Spleen (tissue), 11 donors: ENCODE results near the gene HORMAD2. TPM values are rescaled to one million over a fixed set of nuclear protein-coding genes. Genes with fewer than 3 reads are reported as not detected.
"Not testable (repeated sequence)": the region's sequence is repeated elsewhere in the genome, so short reads cannot be mapped to it uniquely, and the experiment has no call there.

Experiments
- DNase-seq: peaks from one replicate; pipeline ENCODE4 v3.0.0-alpha.2; 2020
- H3K27ac ChIP-seq, 8 donors: fragments of 200-600 bp; sonication (generic) in 7 of 8; 1 replicate in 4 of 8; 2 replicates in 4 of 8; pipeline versions ENCODE4 v1.5.0 to v1.8.0; 2016 to 2021; ENCODE audit warnings: inconsistent platforms in 4 of 8, mild to moderate bottlenecking in 4 of 8, moderate library complexity in 1 of 8
- H3K27me3 ChIP-seq, 7 donors: fragments of 200-600 bp; sonication (generic) in 6 of 7; replicated peaks in 1 of 7; 1 replicate in 4 of 7; 2 replicates in 3 of 7; pipeline versions ENCODE4 v1.5.0 to v1.8.0; 2016 to 2021; ENCODE audit warnings: inconsistent platforms in 3 of 7, mild to moderate bottlenecking in 1 of 7
- H3K36me3 ChIP-seq, 6 donors: fragments of 200-600 bp; sonication (generic) in 5 of 6; 1 replicate in 4 of 6; 2 replicates in 2 of 6; pipeline versions ENCODE4 v1.5.0 to v1.8.0; 2016 to 2021; ENCODE audit warnings: inconsistent platforms in 2 of 6
- H3K4me1 ChIP-seq, 6 donors: fragments of 200-600 bp; sonication (generic) in 5 of 6; 1 replicate in 3 of 6; 2 replicates in 3 of 6; pipeline versions ENCODE4 v1.5.0 to v1.8.0; 2016 to 2021; ENCODE audit warnings: inconsistent platforms in 3 of 6
- H3K4me3 ChIP-seq, 8 donors: fragments of 200-600 bp; sonication (generic) in 7 of 8; 1 replicate in 4 of 8; 2 replicates in 4 of 8; pipeline versions ENCODE4 v1.5.0 to v1.8.0; 2016 to 2021; ENCODE audit warnings: inconsistent platforms in 4 of 8, mild to moderate bottlenecking in 4 of 8, moderate library complexity in 2 of 8
- H3K9me3 ChIP-seq, 8 donors: fragments of 200-600 bp; sonication (generic) in 7 of 8; 1 replicate in 4 of 8; 2 replicates in 4 of 8; pipeline versions ENCODE4 v1.5.0 to v1.8.0; 2016 to 2021; ENCODE audit warnings: inconsistent platforms in 4 of 8
- POLR2A ChIP-seq, 3 donors: fragments of 450-650 bp; IDR thresholded peaks; one replicate each; pipeline ENCODE4 v1.5.1; 2017; ENCODE audit warnings: antibody characterized with exemption in 3 of 3, mild to moderate bottlenecking in 1 of 3
- POLR2AphosphoS5 ChIP-seq, 3 donors: sonication (generic); formaldehyde crosslinking; IDR thresholded peaks; one replicate each; pipeline ENCODE4 v1.5.1; 2017; ENCODE audit warnings: antibody characterized with exemption in 3 of 3
- WGBS, 5 donors: extraction: QIAGEN DNeasy Blood & Tissue Kit in 3 of 5; methylation state at CpG; one replicate each; pipeline versions ENCODE4 v1.1.5 to v1.1.7; 2013 to 2018; 5-methylcytosine and 5-hydroxymethylcytosine counted together
- intact Hi-C: fragments of 100-400 bp; cut with DNase I; formaldehyde crosslinking; loops from one replicate; pipeline ENCODE4 v1.15.0; 2023; ENCODE audit warnings: low total_unique reads
- polyA plus RNA-seq, 3 donors: library from polyadenylated mRNA; stranded (reverse); fragments of 200-250 nt; gene quantifications; one replicate each; pipeline ENCODE4 v1.2.1, GENCODE V29; 2013
- total RNA-seq, 7 donors: library from RNA; depleted of rRNA in 3 of 7; stranded (reverse); fragments of >200 nt in 3 of 7; fragmentation: NEBNext Ultra II Directional in 4 of 7; extraction: Animal tissue kit (Norgen Biotek cat#: 25700) in 4 of 7; gene quantifications; one replicate each; pipeline versions ENCODE4 v1.1.0 to v1.2.1, GENCODE V29; 2016 to 2021
- TF ChIP-seq, protein P1 (sequence below), 11 experiments: fragments of 200-600 bp in 7 of 11; fragments of 450-650 bp in 4 of 11; sonication (generic) in 4 of 11; IDR thresholded peaks in 8 of 11; conservative IDR thresholded peaks in 3 of 11; 1 replicate in 7 of 11; 2 replicates in 4 of 11; pipeline versions ENCODE4 v1.4.0 to v1.8.0; 2016 to 2021; ENCODE audit warnings: antibody characterized with exemption in 11 of 11, inconsistent platforms in 4 of 11, mild to moderate bottlenecking in 1 of 11
- donor health status: healthy with polysubstance abuse.
- donor health status: DM: no; HTN: no; CAD: no; lungs with moderate emphysema.
- donor health status: DM: no; HTN: no; CAD: no.
- donor health status: Bipolar disorder and iron deficiency.
- donor health status: healthy.
- donor health status: DM: no; HTN: no; CAD: no.
- donor health status: DM: yes; HTN: yes; CAD: no.

HORMAD2 gene
- total and polyA plus RNA-seq, 10 donors = not detected

DNA sequence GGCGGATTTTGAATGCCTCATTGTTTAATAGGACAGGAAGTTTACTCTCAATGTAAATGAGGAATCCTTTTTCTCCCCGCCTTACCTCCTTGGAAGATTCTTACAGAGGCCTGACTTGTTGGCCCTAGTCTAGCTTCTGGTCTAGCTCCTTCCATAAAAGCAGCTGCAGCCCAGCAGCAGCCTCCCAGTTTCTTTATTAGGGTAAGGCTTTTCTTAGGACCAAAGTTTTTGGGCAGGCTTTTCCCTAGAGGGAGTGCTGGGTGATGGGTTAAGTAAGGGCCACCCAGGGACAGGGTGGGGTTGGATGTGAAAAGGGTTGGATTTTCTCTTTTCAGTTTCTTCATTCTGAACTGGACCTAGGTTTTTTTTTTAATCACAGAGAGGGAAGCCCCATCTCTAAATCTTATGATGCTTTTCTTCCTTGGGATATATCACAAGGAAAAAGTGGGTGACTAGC lies 116.6 kb downstream of the HORMAD2 start:
- WGBS, 5 donors = 4 to 23% (median 12%) methylated on average over 2 of the region's 2 CpGs
- no peak for DNase-seq
- Histone ChIP-seq H3K9me3 (no peaks in the 10 kb centered on the region), H3K27me3 (no peaks in the 10 kb centered on the region), H3K36me3 (no peaks in the 10 kb centered on the region), H3K4me1 (peaks cover 20 to 72% (median 41%) of the 10 kb centered on the region in 6 donors), H3K4me3 (peak overlapping the region in 1 of 8 donors; percentile 47), H3K27ac (peak overlapping the region; percentile 44 to 91 (median 82))
- TF ChIP-seq, protein P1, sequence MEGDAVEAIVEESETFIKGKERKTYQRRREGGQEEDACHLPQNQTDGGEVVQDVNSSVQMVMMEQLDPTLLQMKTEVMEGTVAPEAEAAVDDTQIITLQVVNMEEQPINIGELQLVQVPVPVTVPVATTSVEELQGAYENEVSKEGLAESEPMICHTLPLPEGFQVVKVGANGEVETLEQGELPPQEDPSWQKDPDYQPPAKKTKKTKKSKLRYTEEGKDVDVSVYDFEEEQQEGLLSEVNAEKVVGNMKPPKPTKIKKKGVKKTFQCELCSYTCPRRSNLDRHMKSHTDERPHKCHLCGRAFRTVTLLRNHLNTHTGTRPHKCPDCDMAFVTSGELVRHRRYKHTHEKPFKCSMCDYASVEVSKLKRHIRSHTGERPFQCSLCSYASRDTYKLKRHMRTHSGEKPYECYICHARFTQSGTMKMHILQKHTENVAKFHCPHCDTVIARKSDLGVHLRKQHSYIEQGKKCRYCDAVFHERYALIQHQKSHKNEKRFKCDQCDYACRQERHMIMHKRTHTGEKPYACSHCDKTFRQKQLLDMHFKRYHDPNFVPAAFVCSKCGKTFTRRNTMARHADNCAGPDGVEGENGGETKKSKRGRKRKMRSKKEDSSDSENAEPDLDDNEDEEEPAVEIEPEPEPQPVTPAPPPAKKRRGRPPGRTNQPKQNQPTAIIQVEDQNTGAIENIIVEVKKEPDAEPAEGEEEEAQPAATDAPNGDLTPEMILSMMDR (IDR thresholded peaks at IDR 0.05 in 8 of 11, conservative IDR thresholded peaks at IDR 0.05 in 3 of 11) = no peak
- TF ChIP-seq POLR2AphosphoS5 (IDR thresholded peaks at IDR 0.05) (no peak), POLR2A (IDR thresholded peaks at IDR 0.05) (no peak)
- intact Hi-C loops = no loop called here

DNA sequence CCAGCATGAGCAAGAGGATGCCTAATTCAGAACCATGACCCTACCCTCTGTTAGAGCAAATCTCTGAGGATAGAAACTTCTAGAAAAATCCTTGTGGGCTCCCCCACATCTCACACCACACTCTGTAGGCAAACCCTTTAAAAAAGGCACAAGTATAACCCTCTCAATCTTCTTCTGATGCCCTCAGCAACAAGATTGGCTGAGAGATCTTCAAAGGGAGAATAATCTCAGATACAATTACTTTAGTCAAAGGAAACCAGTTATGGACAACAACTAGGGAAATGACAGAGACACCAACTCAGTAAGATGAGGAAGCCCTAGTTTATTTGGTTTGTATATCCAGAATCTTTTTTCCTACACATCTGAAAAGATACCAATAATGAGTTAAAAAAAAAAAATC lies 117.1 kb downstream of the HORMAD2 start:
- Histone ChIP-seq H3K36me3 (no peaks in the 10 kb centered on the region), H3K4me1 (peaks cover 20 to 69% (median 37%) of the 10 kb centered on the region in 6 donors), H3K27ac (peak overlapping the region; percentile 44 to 91 (median 82)), H3K4me3 (peak overlapping the region in 1 of 8 donors; percentile 47), H3K27me3 (no peaks in the 10 kb centered on the region), H3K9me3 (no peaks in the 10 kb centered on the region)
- DNase-seq = no peak
- TF ChIP-seq, protein P1 (IDR thresholded peaks at IDR 0.05 in 8 of 11, conservative IDR thresholded peaks at IDR 0.05 in 3 of 11) = no peak
- TF ChIP-seq POLR2AphosphoS5 (IDR thresholded peaks at IDR 0.05) = no peak
- intact Hi-C loops = no loop called here

DNA sequence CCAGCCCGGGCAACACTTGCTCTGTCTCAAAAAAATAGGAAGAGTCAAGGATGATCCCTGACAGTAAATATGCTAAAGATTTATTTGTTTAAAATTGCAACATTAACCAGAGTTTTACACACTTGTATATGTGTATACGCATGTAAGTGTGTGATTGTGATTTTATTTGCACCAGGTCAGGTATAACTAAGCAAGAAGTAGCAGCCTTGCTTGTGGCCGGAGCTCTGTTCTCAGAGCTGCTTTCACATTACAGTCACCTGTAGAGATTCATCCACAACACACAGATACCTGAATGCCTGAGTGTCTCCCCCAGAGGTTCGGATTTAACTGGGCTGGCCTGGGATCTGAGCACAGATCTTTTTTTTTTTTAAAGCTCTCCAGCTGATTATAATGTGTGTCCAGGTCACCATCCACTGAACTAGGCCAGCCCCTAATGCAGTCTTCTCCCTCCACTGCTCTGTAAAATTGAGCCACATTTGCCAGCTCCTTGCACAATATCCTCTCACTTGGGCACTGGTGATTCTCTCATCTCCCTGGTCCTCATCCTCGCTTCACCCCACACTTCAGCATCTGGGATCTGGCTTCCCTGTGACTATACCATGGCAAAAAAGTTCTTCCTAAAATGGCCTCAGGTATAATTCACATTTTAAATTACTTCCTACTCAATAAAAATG lies 118.0 kb downstream of the HORMAD2 start:
- Histone ChIP-seq H3K36me3 (no peaks in the 10 kb centered on the region), H3K27me3 (no peaks in the 10 kb centered on the region), H3K9me3 (no peaks in the 10 kb centered on the region), H3K4me3 (no peak overlapping the region), H3K4me1 (peaks cover 19 to 62% (median 31%) of the 10 kb centered on the region in 6 donors), H3K27ac (peak overlapping the region in 1 of 8 donors; percentile 82)
- intact Hi-C loops = no loop called here
- 87 to 95% (median 90%) methylated on average over 5 of the region's 5 CpGs for WGBS, 5 donors
- DNase-seq = no peak
- TF ChIP-seq POLR2AphosphoS5 (IDR thresholded peaks at IDR 0.05) (no peak), POLR2A (IDR thresholded peaks at IDR 0.05) (no peak)
- TF ChIP-seq, protein P1 (IDR thresholded peaks at IDR 0.05 in 8 of 11, conservative IDR thresholded peaks at IDR 0.05 in 3 of 11) = no peak

DNA sequence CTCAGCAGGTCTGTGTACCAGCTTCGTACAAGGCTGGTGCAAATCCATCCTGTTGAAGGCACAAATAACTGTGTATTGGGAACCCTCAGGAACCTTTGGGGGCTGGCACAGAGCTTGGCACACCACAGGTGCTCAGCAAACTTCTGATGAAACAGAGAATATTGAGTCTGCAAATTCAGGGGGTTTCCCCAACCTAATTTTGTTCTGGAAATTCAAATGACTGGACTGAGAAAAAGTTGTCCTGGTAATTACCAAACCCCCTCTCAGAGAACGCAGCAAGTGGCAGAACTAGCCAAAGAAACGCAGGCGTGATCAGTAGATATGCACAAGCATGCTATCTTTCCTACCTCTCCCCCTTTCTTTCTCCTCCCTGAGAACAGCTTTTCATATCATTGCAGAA lies 118.7 kb downstream of the HORMAD2 start:
- intact Hi-C loops = no loop called here
- 75 to 85% (median 80%) methylated on average over 4 of the region's 4 CpGs for WGBS, 5 donors
- DNase-seq = no peak
- Histone ChIP-seq H3K27ac (no peak overlapping the region), H3K9me3 (no peaks in the 10 kb centered on the region), H3K27me3 (no peaks in the 10 kb centered on the region), H3K4me3 (no peak overlapping the region), H3K4me1 (peaks cover 19 to 56% (median 28%) of the 10 kb centered on the region in 6 donors), H3K36me3 (no peaks in the 10 kb centered on the region)
- TF ChIP-seq POLR2AphosphoS5 (IDR thresholded peaks at IDR 0.05) = no peak
- TF ChIP-seq, protein P1 (IDR thresholded peaks at IDR 0.05 in 8 of 11, conservative IDR thresholded peaks at IDR 0.05 in 3 of 11) = no peak
- TF ChIP-seq POLR2A (IDR thresholded peaks at IDR 0.05) = no peak

DNA sequence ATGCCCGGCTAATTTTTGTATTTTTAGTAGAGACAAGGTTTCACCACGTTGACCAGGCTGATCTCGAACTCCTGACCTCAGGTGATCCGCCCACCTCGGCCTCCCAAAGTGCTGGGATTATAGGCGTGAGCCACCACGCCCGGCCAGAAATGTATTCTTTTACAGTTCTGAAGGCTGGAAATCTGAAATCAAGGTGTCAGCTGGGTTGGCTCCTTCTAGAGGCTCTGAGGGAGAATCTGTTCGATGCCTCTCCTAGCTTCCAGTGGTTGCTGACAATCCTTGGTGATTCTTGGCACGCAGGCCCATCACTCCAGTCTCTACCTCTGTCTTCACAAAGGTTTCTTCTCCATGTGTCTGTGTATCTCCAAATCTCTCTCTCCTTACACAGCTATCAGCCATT lies 120.6 kb downstream of the HORMAD2 start:
- H3K9me3 ChIP-seq, DNase-seq, H3K4me3 ChIP-seq, H3K36me3 ChIP-seq, H3K27ac ChIP-seq, H3K27me3 ChIP-seq, intact Hi-C loops: not testable (repeated sequence)
- peaks cover 15 to 55% (median 30%) of the 10 kb centered on the region in 6 donors for H3K4me1 ChIP-seq
- 93 to 97% (median 96%) methylated on average over 10 of the region's 10 CpGs for WGBS, 5 donors
